Stimulated activated CD4-positive, alpha-beta T cell treated with anti-CD3 and anti-CD28 coated beads, Interleukin-2, amount 100 ng/mL, for 24 hours (primary cell): ENCODE measurements around the gene PEX5L.

Experiments used
- DNase-seq, 2 donors: peaks; one replicate each; pipeline ENCODE4 v3.0.0-alpha.2; 2020

Gene PEX5L

DNA sequence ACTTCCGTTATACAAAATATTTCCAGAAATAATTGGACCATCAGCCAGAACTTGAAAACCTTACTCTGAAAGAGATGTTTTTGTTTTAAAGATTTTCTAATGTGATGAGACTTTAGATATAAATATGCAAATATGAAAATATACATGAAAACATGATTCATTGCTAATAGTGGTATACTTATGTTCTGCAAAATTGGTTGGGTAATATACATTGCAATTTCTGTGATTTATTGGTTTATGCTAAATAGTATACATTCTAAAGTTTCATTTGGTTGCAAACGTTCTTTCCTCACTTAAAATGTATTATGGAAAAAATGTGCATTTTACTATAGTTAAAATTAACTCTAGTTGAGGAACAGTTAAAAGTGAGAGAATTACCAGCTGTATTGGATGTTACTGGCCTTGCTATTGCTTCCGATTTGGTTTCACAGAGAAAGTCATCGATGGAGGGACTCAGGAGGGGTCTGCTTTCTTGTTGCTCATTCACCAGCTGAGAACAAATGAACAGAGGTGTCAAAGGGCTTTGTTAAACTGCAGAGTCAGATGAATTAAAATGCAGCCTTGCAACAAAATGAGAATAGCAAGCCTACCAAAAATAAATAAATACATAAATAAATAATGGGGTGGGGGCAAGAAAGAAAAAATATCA lies 149.3 kb downstream of the PEX5L start:
- DNase-seq: no peak

GRCh38 chr3:179885950-179886349 lies 150.8 kb downstream of the PEX5L start:
- no peak for DNase-seq

DNA sequence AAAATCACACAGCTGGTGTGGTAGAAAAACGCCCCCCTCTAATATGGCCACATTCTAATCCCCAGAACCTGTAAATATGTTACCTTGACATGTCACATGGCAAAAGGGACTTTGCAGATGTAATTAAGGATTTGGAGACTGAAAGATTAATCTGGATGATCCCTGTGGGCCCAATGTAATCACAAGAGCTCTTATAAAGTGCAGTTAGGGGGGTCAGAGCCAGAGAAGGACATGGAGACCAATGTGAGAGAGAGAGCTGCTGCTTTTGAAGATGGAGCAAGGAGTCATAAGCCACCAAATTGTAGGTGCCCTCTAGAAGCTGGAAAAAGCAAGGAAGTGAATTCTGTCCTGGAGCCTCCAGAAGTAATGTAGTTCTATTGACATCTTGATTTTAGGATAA lies 152.6 kb downstream of the PEX5L start:
- no peak for DNase-seq

- DNase-seq: no peak
These were observed 154.4 kb downstream of the PEX5L start for GRCh38 chr3:179882292-179882691.

DNA sequence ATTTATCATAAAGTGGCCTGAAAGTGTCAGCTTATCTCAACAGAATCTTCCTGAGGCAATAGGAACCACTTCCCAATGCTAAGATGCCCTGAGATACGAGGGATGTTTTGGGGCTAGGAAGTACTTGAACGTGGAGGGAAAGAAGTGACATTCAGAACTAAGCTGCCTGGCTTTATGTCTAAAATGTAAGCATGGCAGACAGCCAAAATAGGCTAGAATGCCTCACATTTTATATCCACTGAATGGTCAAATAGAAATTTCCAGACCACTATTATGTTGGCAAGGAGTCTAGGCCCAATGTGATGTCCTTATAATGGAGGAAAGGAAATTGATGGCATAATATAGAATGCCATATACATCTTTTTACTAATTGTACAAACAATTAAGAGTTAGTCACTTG lies 154.9 kb downstream of the PEX5L start:
- no peak for DNase-seq

GRCh38 chr3:179880868-179881267 lies 155.9 kb downstream of the PEX5L start:
- no peak for DNase-seq

DNA sequence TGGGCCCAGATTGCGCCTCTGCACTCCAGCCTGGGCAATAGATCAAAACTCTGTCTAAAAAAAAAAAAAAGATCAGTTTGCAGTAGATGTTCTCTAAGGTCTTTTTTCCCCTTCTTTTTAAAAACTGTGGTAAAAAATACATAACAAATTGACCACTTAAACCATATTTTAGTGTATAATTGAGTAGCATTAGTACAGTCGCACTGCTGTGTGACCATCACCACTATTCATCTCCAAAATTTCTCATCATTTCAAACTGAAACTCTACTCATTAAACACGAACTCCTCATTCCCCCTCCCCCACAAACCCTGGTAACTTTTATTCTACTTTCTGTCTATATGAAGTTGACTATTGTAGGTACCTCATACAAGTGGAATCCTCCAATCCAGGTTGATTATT lies 160.3 kb downstream of the PEX5L start:
- no peak for DNase-seq

DNA sequence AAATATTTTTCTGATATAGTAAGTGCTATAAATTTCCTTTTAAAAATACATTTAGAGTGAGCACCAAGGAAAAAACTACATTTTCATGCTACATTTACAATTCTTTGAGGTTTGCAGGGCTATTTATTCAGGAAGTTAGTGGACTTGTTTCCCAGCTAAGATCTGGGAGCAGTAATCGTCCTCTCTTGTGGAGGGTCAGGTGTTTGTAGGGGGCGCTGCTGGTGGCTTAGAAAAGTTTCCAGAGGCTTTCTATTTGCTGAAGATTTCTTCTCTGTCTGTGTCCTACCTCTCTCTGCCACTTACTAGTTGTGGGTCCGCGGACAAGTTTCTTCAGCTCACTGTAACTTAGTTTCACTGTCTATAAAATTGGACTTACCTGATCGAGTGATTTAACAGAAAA lies 163.9 kb downstream of the PEX5L start:
- no peak for DNase-seq

DNA sequence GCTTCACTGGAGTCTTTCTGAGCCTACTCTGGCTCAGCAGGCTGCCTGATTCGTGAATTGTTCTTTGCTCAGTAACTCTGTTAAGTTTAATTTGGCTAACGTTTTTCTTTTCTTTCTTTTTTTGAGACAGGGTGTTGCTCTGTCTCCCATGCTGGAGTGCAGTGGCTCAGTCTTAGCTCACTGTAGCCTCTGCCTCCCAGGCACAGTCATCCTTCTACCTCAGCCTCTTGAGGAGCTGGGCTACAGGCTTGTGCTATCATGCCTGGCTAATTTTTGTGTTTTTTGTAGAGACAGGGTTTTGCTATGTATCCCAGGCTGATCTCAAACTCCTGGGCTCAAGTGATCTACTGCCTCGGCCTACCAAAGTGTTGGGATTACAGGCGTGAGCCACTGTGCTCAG lies 165.0 kb downstream of the PEX5L start:
- no peak for DNase-seq

DNA sequence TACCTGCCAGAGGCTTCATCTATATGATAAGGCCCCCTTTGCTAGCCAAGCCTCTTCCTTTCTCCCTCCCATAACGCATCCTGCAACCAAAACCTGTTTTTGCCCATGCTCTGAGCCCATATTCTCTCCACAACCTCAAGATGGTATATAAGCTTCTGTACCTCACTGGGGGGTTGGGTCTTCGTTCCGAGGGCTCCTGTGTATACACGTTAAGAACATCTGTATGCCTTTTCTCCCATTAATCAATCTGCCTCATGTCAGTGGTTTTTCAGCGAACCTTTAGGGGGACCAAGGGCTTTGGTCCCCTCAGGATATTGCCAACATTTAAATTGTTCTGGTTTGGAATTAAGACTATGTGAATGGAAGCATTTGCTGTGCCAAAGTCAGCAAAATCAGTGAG lies 168.0 kb downstream of the PEX5L start:
- no peak for DNase-seq

DNA sequence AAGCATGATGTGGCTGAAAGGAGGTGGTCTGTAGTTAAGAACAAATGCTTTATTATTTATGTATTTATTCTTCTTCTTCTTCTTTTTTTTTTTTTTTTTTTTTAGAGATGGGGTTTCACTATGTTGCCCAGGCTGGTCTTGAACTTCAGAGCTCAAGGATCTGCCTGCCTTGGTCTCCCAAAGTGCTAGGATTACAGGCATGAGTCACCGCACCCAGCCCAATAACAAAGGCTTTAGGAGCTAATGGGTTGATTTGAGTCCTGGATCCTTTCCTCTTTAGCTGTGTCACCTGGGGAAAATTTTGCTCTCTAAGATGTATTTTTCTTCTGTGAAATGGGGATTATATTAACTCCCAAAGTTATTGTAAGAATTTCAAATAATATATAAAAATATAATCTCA lies 168.8 kb downstream of the PEX5L start:
- no peak for DNase-seq

DNA sequence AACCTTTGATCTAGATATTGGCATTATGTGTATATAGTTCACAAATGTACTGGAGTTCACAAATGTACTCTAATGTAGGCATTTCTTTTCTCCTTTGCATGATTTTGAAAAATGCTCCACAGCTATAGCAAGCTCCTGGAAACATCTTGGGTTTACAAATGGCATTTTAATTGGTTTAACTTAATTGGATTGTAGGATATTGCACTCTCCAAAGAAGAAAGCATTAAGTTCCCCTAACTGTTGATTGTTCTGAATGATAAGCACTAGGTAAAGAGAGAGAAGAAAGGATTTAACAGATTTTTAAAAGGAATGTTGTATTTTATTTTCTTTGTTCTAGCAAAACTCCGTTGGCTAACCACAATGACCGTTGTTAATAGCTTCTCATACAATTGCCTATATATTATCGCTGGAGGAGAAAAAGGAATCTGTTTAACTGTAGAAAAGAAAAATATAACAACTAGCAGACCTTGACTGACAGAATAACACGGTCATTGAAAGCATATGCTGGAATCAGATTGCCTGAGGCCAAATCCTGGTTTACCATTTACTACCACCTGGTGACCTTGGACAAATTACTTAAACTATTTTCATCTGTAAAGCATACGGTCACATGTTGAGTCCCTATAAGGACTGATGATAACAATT lies 170.8 kb downstream of the PEX5L start:
- DNase-seq: no peak

- no peak for DNase-seq
These were observed 174.8 kb downstream of the PEX5L start for GRCh38 chr3:179861953-179862352.

DNA sequence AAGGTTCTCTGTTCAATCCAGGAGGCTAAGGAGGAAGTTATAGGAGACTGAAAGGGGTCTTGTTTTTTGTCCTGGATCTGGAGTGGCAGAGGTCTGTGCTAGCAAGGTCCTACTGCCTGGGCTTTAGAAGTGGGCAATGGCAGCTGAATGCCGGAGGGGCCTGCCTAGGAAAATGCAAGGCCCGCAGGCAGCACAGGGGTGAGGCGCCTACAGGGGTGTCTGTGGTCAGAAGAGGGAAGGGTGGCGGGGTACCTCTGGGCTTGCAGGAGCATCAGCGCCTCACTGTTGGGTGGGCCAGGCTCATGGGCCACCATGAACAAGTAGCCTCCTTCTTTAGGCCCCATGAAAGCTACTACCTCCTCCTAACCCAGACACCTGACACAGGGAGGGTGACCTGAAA lies 175.4 kb downstream of the PEX5L start:
- no peak for DNase-seq

GRCh38 chr3:179860275-179861107 lies 176.2 kb downstream of the PEX5L start:
- no peak for DNase-seq

DNA sequence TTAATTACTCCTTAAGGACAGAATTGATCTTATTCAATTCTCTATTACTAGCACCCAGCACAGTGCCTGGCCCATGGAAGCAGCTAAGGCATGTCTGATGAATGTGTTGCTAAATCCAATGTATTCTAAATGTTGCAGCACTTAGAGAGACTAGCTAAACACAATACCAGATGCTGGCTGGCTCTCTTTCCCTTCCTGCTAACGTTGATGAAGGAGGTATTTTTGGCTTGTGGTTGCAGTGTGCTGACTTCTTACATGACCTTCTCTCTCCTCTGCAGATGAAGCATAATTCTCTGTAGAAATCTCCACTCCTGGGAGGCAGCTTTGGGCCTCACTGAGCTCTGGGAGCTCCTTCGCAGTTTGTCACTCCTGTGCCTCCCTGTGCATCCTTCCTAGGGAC lies 183.6 kb downstream of the PEX5L start:
- no peak for DNase-seq

GRCh38 chr3:179852142-179852905 lies 184.4 kb downstream of the PEX5L start:
- no peak for DNase-seq

- no peak for DNase-seq
These were observed 188.0 kb downstream of the PEX5L start for GRCh38 chr3:179848711-179849110.

DNA sequence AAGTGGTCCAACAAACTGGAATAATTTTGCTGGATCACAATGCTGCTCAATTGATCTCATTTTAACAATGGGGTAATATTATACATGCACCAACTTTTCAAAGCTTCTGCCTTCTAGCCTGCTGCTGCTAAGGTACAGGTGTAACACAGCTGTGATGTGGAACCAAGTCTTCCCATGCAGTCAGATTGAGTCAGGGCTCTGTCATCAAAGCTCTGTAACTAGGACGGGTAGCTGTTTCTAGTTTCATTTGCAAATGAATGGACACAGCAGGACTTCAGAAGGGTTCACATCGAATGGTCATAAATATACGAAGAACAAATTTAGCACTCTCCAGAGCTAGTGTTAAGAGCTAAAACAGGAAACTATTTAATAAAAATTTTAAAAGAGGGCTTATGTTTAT lies 194.7 kb downstream of the PEX5L start:
- DNase-seq: no peak

- DNase-seq: no peak
These were observed 195.8 kb downstream of the PEX5L start for GRCh38 chr3:179840985-179841384.

GRCh38 chr3:179837374-179837773 lies 199.4 kb downstream of the PEX5L start:
- no peak for DNase-seq

GRCh38 chr3:179833294-179833693 lies 203.4 kb downstream of the PEX5L start:
- DNase-seq: no peak

DNA sequence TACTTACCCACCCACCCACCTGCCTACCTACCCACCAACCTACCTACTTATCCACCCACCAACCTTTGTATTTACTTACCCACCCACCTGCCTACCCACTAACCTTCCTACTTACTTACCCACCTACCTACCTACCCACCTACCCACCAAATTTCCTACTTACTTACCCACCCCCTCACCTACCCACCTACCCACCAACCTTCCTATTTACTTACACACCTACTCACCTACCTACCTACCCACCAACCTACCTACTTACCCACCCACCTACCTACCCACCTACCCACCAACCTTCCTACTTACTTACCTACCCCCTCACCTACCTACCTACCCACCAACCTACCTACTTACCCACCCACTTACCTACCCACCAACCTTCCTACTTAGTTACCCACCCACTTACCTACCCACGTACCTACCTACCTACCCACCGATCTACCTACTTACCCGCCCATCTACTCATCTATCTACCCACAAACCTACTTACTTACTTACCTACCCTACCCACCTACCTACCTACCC lies 204.3 kb downstream of the PEX5L start:
- no peak for DNase-seq
